CD14-positive monocyte (primary cell): ENCODE data around the gene LAMA1. TPM values are rescaled to one million over a fixed set of nuclear protein-coding genes. Genes with fewer than 3 reads are reported as not detected.
A peak's percentile ranks its signal among the peaks of the same experiment; 100 is the strongest.

Source experiments
- DNase-seq, 3 donors: peaks; one replicate each; pipeline ENCODE4 v3.0.0-alpha.2; 2011 to 2022
- H2AFZ ChIP-seq: 2 replicates; pipeline ENCODE4 v1.6.0; 2012; ENCODE audit warnings: mild to moderate bottlenecking, low read depth, low read length, inconsistent platforms; ENCODE audit not compliant: insufficient read depth, poor library complexity, severe bottlenecking
- H3K27ac ChIP-seq, 2 donors: 1 replicate in 1 of 2; 2 replicates in 1 of 2; pipeline ENCODE4 v1.5.1; 2012 to 2013; ENCODE audit warnings: low read length in 2 of 2, control low read depth in 1 of 2, inconsistent platforms in 1 of 2, low read depth in 1 of 2, mild to moderate bottlenecking in 1 of 2
- H3K27me3 ChIP-seq, 2 donors: one replicate each; pipeline versions ENCODE4 v1.6.0 to v1.6.1; 2011 to 2013; ENCODE audit warnings: low read length in 2 of 2; ENCODE audit not compliant: control insufficient read depth in 2 of 2, insufficient read depth in 2 of 2
- H3K36me3 ChIP-seq, 2 donors: replicated peaks in 1 of 2; 1 replicate in 1 of 2; 2 replicates in 1 of 2; pipeline versions ENCODE4 v1.5.1 to v1.6.1; 2012 to 2013; ENCODE audit warnings: low read length in 2 of 2, control low read depth in 1 of 2, inconsistent platforms in 1 of 2, mild to moderate bottlenecking in 1 of 2; ENCODE audit not compliant: insufficient read depth in 2 of 2, control insufficient read depth in 1 of 2
- H3K4me1 ChIP-seq, 2 donors: 1 replicate in 1 of 2; 2 replicates in 1 of 2; pipeline versions ENCODE4 v1.5.1 to v1.6.1; 2012 to 2013; ENCODE audit warnings: low read length in 2 of 2, control low read depth in 1 of 2, inconsistent platforms in 1 of 2, mild to moderate bottlenecking in 1 of 2, moderate library complexity in 1 of 2; ENCODE audit not compliant: insufficient read depth in 2 of 2, control insufficient read depth in 1 of 2
- H3K4me2 ChIP-seq: replicated peaks from 2 replicates; pipeline ENCODE3; 2012; ENCODE audit warnings: low read length, moderate library complexity, mild to moderate bottlenecking; ENCODE audit not compliant: poor library complexity, severe bottlenecking; ENCODE audit errors: extremely low read depth
- H3K4me3 ChIP-seq, 3 experiments: fragments of 200-600 bp in 1 of 3; sonication (generic) in 1 of 3; replicated peaks in 1 of 3; 1 replicate in 2 of 3; 2 replicates in 1 of 3; pipeline ENCODE4 v1.5.1; 2011 to 2013; ENCODE audit warnings: low read length in 3 of 3, mild to moderate bottlenecking in 3 of 3, control low read depth in 2 of 3, low read depth in 2 of 3, inconsistent platforms in 1 of 3, moderate library complexity in 1 of 3
- H3K79me2 ChIP-seq: 2 replicates; pipeline ENCODE4 v1.6.0; 2012; ENCODE audit warnings: mild to moderate bottlenecking, control low read depth, inconsistent platforms, low read length, moderate library complexity; ENCODE audit not compliant: insufficient read depth
- H3K9ac ChIP-seq: 2 replicates; pipeline ENCODE4 v1.6.0; 2017; ENCODE audit warnings: low read length, mild to moderate bottlenecking; ENCODE audit not compliant: insufficient read depth, poor library complexity, severe bottlenecking
- H3K9me3 ChIP-seq, 2 donors: replicated peaks in 1 of 2; 1 replicate in 1 of 2; 2 replicates in 1 of 2; pipeline versions ENCODE4 v1.5.1 to v1.6.1; 2012 to 2013; ENCODE audit warnings: low read length in 2 of 2, control low read depth in 1 of 2; ENCODE audit not compliant: control insufficient read depth in 1 of 2, insufficient read depth in 1 of 2
- H4K20me1 ChIP-seq: 2 replicates; pipeline ENCODE4 v1.6.0; 2012; ENCODE audit warnings: mild to moderate bottlenecking, low read length, control low read depth, moderate library complexity; ENCODE audit not compliant: insufficient read depth
- H3K27ac Mint-ChIP-seq, 7 donors: one replicate each; pipeline ENCODE4 v1.8.0; 2020; ENCODE audit warnings: mild to moderate bottlenecking in 7 of 7, mixed read lengths in 7 of 7, moderate library complexity in 6 of 7, inconsistent platforms in 2 of 7
- H3K27me3 Mint-ChIP-seq, 3 donors: one replicate each; pipeline ENCODE4 v1.8.0; 2021 to 2022; ENCODE audit warnings: low read depth in 3 of 3, mild to moderate bottlenecking in 3 of 3, mixed read lengths in 3 of 3, moderate library complexity in 3 of 3, inconsistent platforms in 1 of 3
- H3K36me3 Mint-ChIP-seq, 2 donors: one replicate each; pipeline ENCODE4 v1.8.0; 2020; ENCODE audit warnings: mixed read lengths in 2 of 2, inconsistent platforms in 1 of 2, mild to moderate bottlenecking in 1 of 2
- H3K4me1 Mint-ChIP-seq: one replicate; pipeline ENCODE4 v1.8.0; 2020; ENCODE audit warnings: mild to moderate bottlenecking, mixed read lengths
- H3K4me3 Mint-ChIP-seq, 2 donors: one replicate each; pipeline ENCODE4 v1.8.0; 2020; ENCODE audit warnings: mild to moderate bottlenecking in 2 of 2, mixed read lengths in 2 of 2, moderate library complexity in 1 of 2
- H3K9me3 Mint-ChIP-seq, 7 donors: one replicate each; pipeline ENCODE4 v1.8.0; 2020 to 2022; ENCODE audit warnings: mixed read lengths in 7 of 7, mild to moderate bottlenecking in 6 of 7, moderate library complexity in 6 of 7, inconsistent platforms in 2 of 7
- CTCF ChIP-seq: fragments of 200-600 bp; IDR thresholded peaks from one replicate; pipeline ENCODE4 v1.8.0; 2022; ENCODE audit warnings: antibody characterized with exemption, mild to moderate bottlenecking
- WGBS: methylation state at CpG from one replicate; pipeline ENCODE4 v1.1.5; 2013; ENCODE audit warnings: missing lambda C conversion rate; ENCODE audit not compliant: insufficient coverage; 5-methylcytosine and 5-hydroxymethylcytosine counted together
- intact Hi-C, 2 donors: fragments of 100-400 bp; cut with micrococcal nuclease; formaldehyde crosslinking; loops; one replicate each; pipeline versions ENCODE4 v1.15.0 to v1.15.1; 2023
- polyA plus RNA-seq, 3 donors: library from polyadenylated mRNA; depleted of rRNA in 1 of 3; unstranded in 2 of 3; stranded (reverse) in 1 of 3; fragments of 300-500 nt in 2 of 3; fragments of >200 nt in 1 of 3; fragmentation: Illumina TruSeq in 2 of 3; gene quantifications; 1 replicate in 2 of 3; 2 replicates in 1 of 3; pipeline ENCODE4 v1.2.3, GENCODE V29; 2012 to 2021

The LAMA1 gene
- polyA plus RNA-seq, 3 donors = not detected

GRCh38 chr18:7116001-7116730 lies 1.4 kb downstream of the LAMA1 start:
- Histone ChIP-seq H2AFZ (no peak overlapping the region), H3K4me3 (no peak overlapping the region), H3K36me3 (no peaks in the 10 kb centered on the region), H4K20me1 (no peaks in the 10 kb centered on the region), H3K79me2 (no peaks in the 10 kb centered on the region), H3K9ac (no peak overlapping the region), H3K4me1 (no peaks in the 10 kb centered on the region), H3K27me3 (peaks cover 36 to 62% of the 10 kb centered on the region in 2 donors), H3K27ac (no peak overlapping the region), H3K4me2 (no peak overlapping the region), H3K9me3 (peaks cover 0 to 10% of the 10 kb centered on the region in 2 donors)
- no peak for DNase-seq
- no peak for TF ChIP-seq CTCF
- Mint-ChIP-seq H3K9me3 (peaks cover 0 to 17% (median 7%) of the 10 kb centered on the region in 7 donors), H3K27ac (no peak overlapping the region), H3K4me1 (peaks cover 7% of the 10 kb centered on the region), H3K36me3 (peaks cover 0 to 2% of the 10 kb centered on the region in 2 donors), H3K27me3 (peaks cover 46 to 68% (median 66%) of the 10 kb centered on the region in 3 donors), H3K4me3 (peak overlapping the region in 1 of 2 donors; percentile 82)
- intact Hi-C loops = no loop called here
- WGBS = 7% methylated on average over 10 of the region's 24 CpGs

DNA sequence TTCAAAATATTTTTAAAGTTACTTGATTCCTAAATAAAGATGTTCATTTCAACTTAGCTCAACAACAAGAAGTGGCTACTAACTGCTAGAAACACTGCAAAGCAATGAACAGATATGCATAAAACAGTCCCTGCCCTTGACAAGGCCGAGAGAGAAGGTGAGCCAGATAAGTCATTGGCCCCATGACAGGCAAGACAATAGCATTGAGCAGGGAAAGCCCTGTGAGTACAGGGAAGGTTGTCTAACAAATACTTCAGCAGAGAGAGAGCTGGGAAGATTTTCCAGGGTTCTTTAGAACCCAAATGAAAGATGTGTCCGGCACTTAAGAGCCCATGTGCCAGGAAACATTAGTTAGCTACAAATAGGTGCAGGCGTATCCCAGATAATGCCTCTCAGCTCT lies 4.7 kb downstream of the LAMA1 start:
- Histone ChIP-seq H3K27me3 (peaks cover 20 to 35% of the 10 kb centered on the region in 2 donors), H4K20me1 (no peaks in the 10 kb centered on the region), H2AFZ (no peak overlapping the region), H3K4me3 (no peak overlapping the region), H3K4me2 (no peak overlapping the region), H3K27ac (no peak overlapping the region), H3K79me2 (no peaks in the 10 kb centered on the region), H3K36me3 (no peaks in the 10 kb centered on the region), H3K9ac (no peak overlapping the region), H3K4me1 (no peaks in the 10 kb centered on the region), H3K9me3 (peaks cover 0 to 10% of the 10 kb centered on the region in 2 donors)
- Mint-ChIP-seq H3K27ac (no peak overlapping the region), H3K9me3 (peaks cover 0 to 16% (median 3%) of the 10 kb centered on the region in 7 donors), H3K4me1 (peaks cover 7% of the 10 kb centered on the region), H3K36me3 (peaks cover 0 to 2% of the 10 kb centered on the region in 2 donors), H3K4me3 (no peak overlapping the region), H3K27me3 (peaks cover 32 to 48% (median 45%) of the 10 kb centered on the region in 3 donors)
- no peak for DNase-seq
- TF ChIP-seq CTCF = no peak
- intact Hi-C loops = no loop called here
- 90% methylated on average over 2 of the region's 3 CpGs for WGBS
